Measurements from ENCODE around the gene NXPH1. TPM values are rescaled to one million over a fixed set of nuclear protein-coding genes. Genes with fewer than 3 reads are reported as not detected.

Gene NXPH1
- total and polyA plus RNA-seq, 9 donors: 0.05 to 0.12 TPM; not detected in 7

DNA sequence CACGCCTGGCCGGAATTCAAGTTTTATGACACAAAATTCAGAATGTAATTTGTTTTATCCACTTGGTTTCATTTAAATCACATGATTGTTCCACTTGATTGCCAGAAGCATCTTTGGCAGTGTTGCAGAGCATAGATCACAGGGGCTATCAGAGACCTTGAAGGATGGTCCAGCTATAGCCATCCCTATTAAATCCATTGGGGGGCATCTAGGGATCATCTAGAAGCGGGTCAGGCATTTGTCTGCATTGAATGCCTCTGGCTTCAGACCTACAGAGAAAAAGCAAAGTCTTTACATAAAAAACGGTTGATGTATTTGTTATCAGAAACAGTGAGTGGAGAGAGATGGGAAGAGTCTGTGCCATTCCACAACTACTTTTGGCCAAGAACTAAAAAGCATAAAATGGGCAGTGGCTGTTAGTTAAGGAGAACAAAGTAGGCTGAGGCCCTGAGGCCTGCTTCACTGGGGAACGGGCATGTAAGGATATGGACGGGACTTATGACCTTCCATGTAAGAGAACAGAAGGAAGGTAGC, 146.3 kb downstream of the NXPH1 start:
- no peak for DNase-seq
- 78 to 85% (median 79%) methylated on average over 6 of the region's 6 CpGs for WGBS, 3 donors
- intact Hi-C loops (cut with DNase I): no loop called here
- Histone ChIP-seq H3K27ac (no peak overlapping the region), H3K36me3 (no peaks in the 10 kb centered on the region), H3K27me3 (no peaks in the 10 kb centered on the region), H3K9me3 (no peaks in the 10 kb centered on the region), H3K4me3 (no peak overlapping the region), H3K4me1 (ENCODE audit: insufficient read depth) (no peaks in the 10 kb centered on the region)
- no peak for TF ChIP-seq CTCF (IDR thresholded peaks at IDR 0.05)
- TF ChIP-seq EP300 (IDR thresholded peaks at IDR 0.05): no peak
- no peak for TF ChIP-seq POLR2A (IDR thresholded peaks at IDR 0.05)

DNA sequence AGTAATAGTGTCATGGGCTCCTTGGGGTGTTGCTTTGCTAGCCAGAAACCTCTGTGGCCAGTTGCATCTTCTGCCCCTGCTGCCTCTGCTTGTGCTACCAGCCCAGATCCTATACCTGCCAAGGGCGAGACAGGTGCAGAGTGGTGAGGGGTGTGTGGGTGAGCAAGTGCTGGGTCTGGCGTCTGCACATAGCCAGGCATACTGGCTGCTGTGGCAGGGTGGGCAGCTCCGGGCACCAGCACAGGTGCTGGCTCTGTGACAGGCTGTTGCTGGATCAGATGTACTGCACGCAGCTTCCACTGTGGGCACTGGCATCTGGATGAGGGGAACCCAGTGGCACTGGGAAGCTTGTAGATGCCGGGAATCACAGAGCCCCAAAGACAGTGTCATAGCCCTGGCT, 148.4 kb downstream of the NXPH1 start:
- intact Hi-C loops (cut with DNase I): no loop called here
- 90 to 95% (median 91%) methylated on average over 5 of the region's 5 CpGs for WGBS, 3 donors
- H3K4me1 ChIP-seq (ENCODE audit: insufficient read depth): no peaks in the 10 kb centered on the region
- DNase-seq: no peak
- H3K27me3 ChIP-seq: no peaks in the 10 kb centered on the region
- TF ChIP-seq POLR2A (IDR thresholded peaks at IDR 0.05) (no peak), EP300 (IDR thresholded peaks at IDR 0.05) (no peak), CTCF (IDR thresholded peaks at IDR 0.05) (no peak)
- H3K9me3 ChIP-seq: no peaks in the 10 kb centered on the region
- H3K36me3 ChIP-seq: no peaks in the 10 kb centered on the region
- no peak overlapping the region for H3K27ac ChIP-seq
- H3K4me3 ChIP-seq: no peak overlapping the region

DNA sequence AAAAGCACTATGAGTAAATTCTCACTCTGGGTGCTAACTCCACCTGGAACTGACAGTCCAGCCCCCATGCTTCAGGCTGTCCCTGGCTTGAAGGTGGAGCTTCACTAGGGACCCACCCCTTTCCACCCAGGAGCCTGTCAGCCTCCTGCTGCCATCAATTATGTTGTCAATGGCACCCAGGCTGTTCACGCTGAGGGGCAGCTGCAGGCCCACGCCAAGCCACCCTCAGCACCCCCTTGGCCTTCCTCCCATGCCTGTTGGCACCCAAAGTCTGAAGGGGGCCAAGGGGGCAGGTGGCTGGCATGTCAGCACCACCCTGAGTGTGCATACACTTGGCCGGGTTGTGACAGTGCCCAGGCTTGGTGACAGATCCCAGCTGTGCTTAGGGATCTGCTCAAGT, 149.3 kb downstream of the NXPH1 start:
- intact Hi-C loops (cut with DNase I): no loop called here
- Histone ChIP-seq H3K4me3 (no peak overlapping the region), H3K4me1 (ENCODE audit: insufficient read depth) (no peaks in the 10 kb centered on the region), H3K27me3 (no peaks in the 10 kb centered on the region), H3K9me3 (no peaks in the 10 kb centered on the region), H3K27ac (no peak overlapping the region), H3K36me3 (no peaks in the 10 kb centered on the region)
- TF ChIP-seq POLR2A (IDR thresholded peaks at IDR 0.05) (no peak), CTCF (IDR thresholded peaks at IDR 0.05) (no peak), EP300 (IDR thresholded peaks at IDR 0.05) (no peak)
- 71 to 94% (median 85%) methylated on average over 3 of the region's 3 CpGs for WGBS, 3 donors
- no peak for DNase-seq

GRCh38 chr7:8585591-8585990, 152.2 kb downstream of the NXPH1 start:
- H3K27ac ChIP-seq: no peak overlapping the region
- TF ChIP-seq EP300 (IDR thresholded peaks at IDR 0.05): no peak
- TF ChIP-seq POLR2A (IDR thresholded peaks at IDR 0.05): no peak
- no peak for TF ChIP-seq CTCF (IDR thresholded peaks at IDR 0.05)
- H3K9me3 ChIP-seq: no peaks in the 10 kb centered on the region
- intact Hi-C loops (cut with DNase I): no loop called here
- H3K4me3 ChIP-seq: no peak overlapping the region
- no peaks in the 10 kb centered on the region for H3K27me3 ChIP-seq
- WGBS, 3 donors: 48 to 81% (median 50%) methylated on average over 1 of the region's 1 CpG
- no peak for DNase-seq
- no peaks in the 10 kb centered on the region for H3K4me1 ChIP-seq (ENCODE audit: insufficient read depth)
- no peaks in the 10 kb centered on the region for H3K36me3 ChIP-seq

All from ovary (tissue), 9 donors.